Measurements from ENCODE around the gene KCNQ1.
A peak's percentile ranks its signal among the peaks of the same experiment; 100 is the strongest.

Gene KCNQ1

GRCh38 chr11:2719831-2720590, 275.2 kb downstream of the KCNQ1 start:
- H2BK120ac ChIP-seq (ENCODE audit: low read depth, low read length), result no peak overlapping the region
- no peak overlapping the region for H2AK5ac ChIP-seq (ENCODE audit: low read length, severe bottlenecking)
- no peak overlapping the region for H3K9ac ChIP-seq (ENCODE audit: low read length)
- no peak overlapping the region for H3K18ac ChIP-seq (ENCODE audit: low read depth in 1 of 2, low read length in 2 of 2)
- H4K8ac ChIP-seq (ENCODE audit: low read length), result no peak overlapping the region
- no peaks in the 10 kb centered on the region for H3K9me3 ChIP-seq (ENCODE audit: control insufficient read depth, low read length)
- H4K91ac ChIP-seq (ENCODE audit: low read length), result no peak overlapping the region
- peaks cover 9% of the 10 kb centered on the region for H3K4me1 ChIP-seq (ENCODE audit: control insufficient read depth, insufficient read depth, low read depth, low read length)
- peaks cover 18 to 71% of the 10 kb centered on the region in 2 experiments for H3K27me3 ChIP-seq (ENCODE audit: control insufficient read depth in 1 of 2, insufficient read depth in 1 of 2, low read length in 2 of 2)
- H3K4ac ChIP-seq (ENCODE audit: low read depth in 1 of 2, low read length in 2 of 2), result no peak overlapping the region
- H3K4me2 ChIP-seq (ENCODE audit: low read length, poor library complexity, severe bottlenecking), result no peak overlapping the region
- no peak overlapping the region for H3K23ac ChIP-seq (ENCODE audit: low read length in 2 of 2)
- no peaks in the 10 kb centered on the region for H3K36me3 ChIP-seq (ENCODE audit: control insufficient read depth in 1 of 2, insufficient read depth in 2 of 2, low read depth in 1 of 2, low read length in 2 of 2)
- H2BK12ac ChIP-seq (ENCODE audit: low read length in 2 of 2), result no peak overlapping the region
- 81% methylated on average over 17 of the region's 17 CpGs for WGBS
- H2BK5ac ChIP-seq (ENCODE audit: low read depth, low read length, poor library complexity, severe bottlenecking), result no peak overlapping the region
- H3K14ac ChIP-seq (ENCODE audit: low read length in 2 of 2), result no peak overlapping the region
- no peaks in the 10 kb centered on the region for H3K79me1 ChIP-seq (replicated peaks; ENCODE audit: low read length, poor library complexity, severe bottlenecking)
- H2BK15ac ChIP-seq (ENCODE audit: low read depth, poor library complexity, severe bottlenecking), result peak overlapping the region; percentile 29
- H3K4me3 ChIP-seq (ENCODE audit: insufficient read depth in 1 of 2, low read depth in 1 of 2, low read length in 2 of 2), result no peak overlapping the region
- no peak overlapping the region for H3K27ac ChIP-seq (ENCODE audit: low read length, poor library complexity, severe bottlenecking)
- no peak for DNase-seq
- H2AFZ ChIP-seq (ENCODE audit: low read depth, low read length), result no peak overlapping the region

GRCh38 chr11:2721210-2721916, 276.6 kb downstream of the KCNQ1 start:
- H2AK5ac ChIP-seq (ENCODE audit: low read length, severe bottlenecking), result no peak overlapping the region
- 65% methylated on average over 27 of the region's 27 CpGs for WGBS

GRCh38 chr11:2722955-2723354, 278.1 kb downstream of the KCNQ1 start:
- H3K4me2 ChIP-seq (ENCODE audit: low read length, poor library complexity, severe bottlenecking), result no peak overlapping the region
- DNase-seq, result no peak
- no peak overlapping the region for H4K91ac ChIP-seq (ENCODE audit: low read length)
- peaks cover 22% of the 10 kb centered on the region for H3K4me1 ChIP-seq (ENCODE audit: control insufficient read depth, insufficient read depth, low read depth, low read length)
- no peak overlapping the region for H2BK5ac ChIP-seq (ENCODE audit: low read depth, low read length, poor library complexity, severe bottlenecking)
- H3K4me3 ChIP-seq (ENCODE audit: insufficient read depth in 1 of 2, low read depth in 1 of 2, low read length in 2 of 2), result no peak overlapping the region
- H3K14ac ChIP-seq (ENCODE audit: low read length in 2 of 2), result no peak overlapping the region
- no peak overlapping the region for H3K4ac ChIP-seq (ENCODE audit: low read depth in 1 of 2, low read length in 2 of 2)
- no peak overlapping the region for H3K18ac ChIP-seq (ENCODE audit: low read depth in 1 of 2, low read length in 2 of 2)
- no peaks in the 10 kb centered on the region for H3K36me3 ChIP-seq (ENCODE audit: control insufficient read depth in 1 of 2, insufficient read depth in 2 of 2, low read depth in 1 of 2, low read length in 2 of 2)
- no peak overlapping the region for H4K8ac ChIP-seq (ENCODE audit: low read length)
- no peak overlapping the region for H3K27ac ChIP-seq (ENCODE audit: low read length, poor library complexity, severe bottlenecking)
- H2AFZ ChIP-seq (ENCODE audit: low read depth, low read length), result no peak overlapping the region
- WGBS, result 90% methylated on average over 15 of the region's 15 CpGs
- H3K9me3 ChIP-seq (ENCODE audit: control insufficient read depth, low read length), result peaks cover 9% of the 10 kb centered on the region
- H3K27me3 ChIP-seq (ENCODE audit: control insufficient read depth in 1 of 2, insufficient read depth in 1 of 2, low read length in 2 of 2), result peaks cover 5 to 42% of the 10 kb centered on the region in 2 experiments
- no peak overlapping the region for H2BK120ac ChIP-seq (ENCODE audit: low read depth, low read length)
- no peak overlapping the region for H2AK5ac ChIP-seq (ENCODE audit: low read length, severe bottlenecking)
- H3K23ac ChIP-seq (ENCODE audit: low read length in 2 of 2), result no peak overlapping the region
- no peak overlapping the region for H2BK12ac ChIP-seq (ENCODE audit: low read length in 2 of 2)
- H3K9ac ChIP-seq (ENCODE audit: low read length), result no peak overlapping the region
- no peak overlapping the region for H2BK15ac ChIP-seq (ENCODE audit: low read depth, poor library complexity, severe bottlenecking)
- no peaks in the 10 kb centered on the region for H3K79me1 ChIP-seq (replicated peaks; ENCODE audit: low read length, poor library complexity, severe bottlenecking)

More at GRCh38 chr11:2721210-2721916, 276.6 kb downstream of the KCNQ1 start:
- Histone ChIP-seq H3K27me3 (ENCODE audit: control insufficient read depth in 1 of 2, insufficient read depth in 1 of 2, low read length in 2 of 2) (peaks cover 9 to 57% of the 10 kb centered on the region in 2 experiments), H2BK120ac (ENCODE audit: low read depth, low read length) (no peak overlapping the region), H4K91ac (ENCODE audit: low read length) (no peak overlapping the region), H3K79me1 (replicated peaks; ENCODE audit: low read length, poor library complexity, severe bottlenecking) (no peaks in the 10 kb centered on the region), H2AFZ (ENCODE audit: low read depth, low read length) (no peak overlapping the region), H2BK12ac (ENCODE audit: low read length in 2 of 2) (no peak overlapping the region), H3K9ac (ENCODE audit: low read length) (no peak overlapping the region), H2BK15ac (ENCODE audit: low read depth, poor library complexity, severe bottlenecking) (no peak overlapping the region), H3K4me2 (ENCODE audit: low read length, poor library complexity, severe bottlenecking) (no peak overlapping the region), H3K27ac (ENCODE audit: low read length, poor library complexity, severe bottlenecking) (no peak overlapping the region), H3K36me3 (ENCODE audit: control insufficient read depth in 1 of 2, insufficient read depth in 2 of 2, low read depth in 1 of 2, low read length in 2 of 2) (no peaks in the 10 kb centered on the region), H3K4me3 (ENCODE audit: insufficient read depth in 1 of 2, low read depth in 1 of 2, low read length in 2 of 2) (no peak overlapping the region), H3K4ac (ENCODE audit: low read depth in 1 of 2, low read length in 2 of 2) (no peak overlapping the region), H3K18ac (ENCODE audit: low read depth in 1 of 2, low read length in 2 of 2) (no peak overlapping the region), H3K23ac (ENCODE audit: low read length in 2 of 2) (no peak overlapping the region), H4K8ac (ENCODE audit: low read length) (no peak overlapping the region), H3K4me1 (ENCODE audit: control insufficient read depth, insufficient read depth, low read depth, low read length) (peaks cover 19% of the 10 kb centered on the region), H3K9me3 (ENCODE audit: control insufficient read depth, low read length) (no peaks in the 10 kb centered on the region), H2BK5ac (ENCODE audit: low read depth, low read length, poor library complexity, severe bottlenecking) (no peak overlapping the region), H3K14ac (ENCODE audit: low read length in 2 of 2) (no peak overlapping the region)
- no peak for DNase-seq

GRCh38 chr11:2724104-2724503, 279.3 kb downstream of the KCNQ1 start:
- H4K91ac ChIP-seq (ENCODE audit: low read length), result no peak overlapping the region
- H2BK120ac ChIP-seq (ENCODE audit: low read depth, low read length), result no peak overlapping the region
- no peak overlapping the region for H2BK12ac ChIP-seq (ENCODE audit: low read length in 2 of 2)
- no peak overlapping the region for H3K14ac ChIP-seq (ENCODE audit: low read length in 2 of 2)
- H3K36me3 ChIP-seq (ENCODE audit: control insufficient read depth in 1 of 2, insufficient read depth in 2 of 2, low read depth in 1 of 2, low read length in 2 of 2), result no peaks in the 10 kb centered on the region
- WGBS, result 78% methylated on average over 16 of the region's 16 CpGs
- DNase-seq, result no peak
- H3K23ac ChIP-seq (ENCODE audit: low read length in 2 of 2), result no peak overlapping the region
- H3K27me3 ChIP-seq (ENCODE audit: control insufficient read depth in 1 of 2, insufficient read depth in 1 of 2, low read length in 2 of 2), result peaks cover 5 to 36% of the 10 kb centered on the region in 2 experiments
- no peak overlapping the region for H3K4me3 ChIP-seq (ENCODE audit: insufficient read depth in 1 of 2, low read depth in 1 of 2, low read length in 2 of 2)
- H3K4ac ChIP-seq (ENCODE audit: low read depth in 1 of 2, low read length in 2 of 2), result no peak overlapping the region
- no peak overlapping the region for H3K18ac ChIP-seq (ENCODE audit: low read depth in 1 of 2, low read length in 2 of 2)
- no peak overlapping the region for H3K9ac ChIP-seq (ENCODE audit: low read length)
- H2AFZ ChIP-seq (ENCODE audit: low read depth, low read length), result no peak overlapping the region
- H3K9me3 ChIP-seq (ENCODE audit: control insufficient read depth, low read length), result peaks cover 9% of the 10 kb centered on the region
- H3K4me1 ChIP-seq (ENCODE audit: control insufficient read depth, insufficient read depth, low read depth, low read length), result peaks cover 24% of the 10 kb centered on the region
- H3K4me2 ChIP-seq (ENCODE audit: low read length, poor library complexity, severe bottlenecking), result no peak overlapping the region
- H2AK5ac ChIP-seq (ENCODE audit: low read length, severe bottlenecking), result peak overlapping the region; percentile 91
- no peak overlapping the region for H2BK5ac ChIP-seq (ENCODE audit: low read depth, low read length, poor library complexity, severe bottlenecking)
- no peak overlapping the region for H2BK15ac ChIP-seq (ENCODE audit: low read depth, poor library complexity, severe bottlenecking)
- H3K79me1 ChIP-seq (replicated peaks; ENCODE audit: low read length, poor library complexity, severe bottlenecking), result no peaks in the 10 kb centered on the region
- no peak overlapping the region for H3K27ac ChIP-seq (ENCODE audit: low read length, poor library complexity, severe bottlenecking)
- H4K8ac ChIP-seq (ENCODE audit: low read length), result no peak overlapping the region

All from mesenchymal stem cell (in vitro differentiated cells and primary cell).